ENCODE data around the gene BCL2L13. TPM values are rescaled to one million over a fixed set of nuclear protein-coding genes. Genes with fewer than 3 reads are reported as not detected.
"Not testable (repeated sequence)": the region's sequence is repeated elsewhere in the genome, so short reads cannot be mapped to it uniquely, and the experiment has no call there.

Gene BCL2L13
- total RNA-seq, 1 experiment from 2014 or later = 38.1 TPM

DNA sequence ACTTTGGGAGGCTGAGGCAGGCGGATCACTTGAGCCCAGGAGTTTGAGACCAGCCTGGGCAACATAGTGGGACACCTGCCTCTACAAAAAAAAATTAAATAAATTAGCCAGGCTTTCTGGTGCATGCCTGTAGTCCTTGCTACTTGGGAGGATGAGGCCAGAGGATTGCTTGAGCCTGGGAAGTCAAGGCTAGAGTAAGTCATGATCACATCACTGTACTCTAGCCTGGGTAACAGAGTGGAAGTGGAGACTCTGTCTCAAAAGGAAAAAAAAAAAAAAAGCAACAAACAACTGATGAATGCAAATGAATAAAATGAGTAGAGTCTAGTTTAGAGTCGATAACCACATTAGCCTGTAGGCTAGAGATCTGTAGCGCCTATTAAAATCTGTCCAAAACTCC lies 3.9 kb upstream of the BCL2L13 start:
- Mint-ChIP-seq H3K27me3 (ENCODE audit: low read depth) (no peaks in the 10 kb centered on the region), H3K4me1 (peaks cover 7% of the 10 kb centered on the region), H3K9me3 (no peaks in the 10 kb centered on the region), H3K36me3 (no peaks in the 10 kb centered on the region; the same call in 1 of the 2 replicates), H3K4me3 (no peak overlapping the region), H3K27ac (no peak overlapping the region)
- CTCF ChIA-PET = no interaction called here
- POLR2A ChIA-PET = no interaction called here
- DNase-seq (ENCODE audit: low spot score) (no peak), ATAC-seq (no peak)
- no peak for TF ChIP-seq CREM (CRISPR knock-in tag; IDR thresholded peaks at IDR 0.05)
- TF ChIP-seq, protein P1, sequence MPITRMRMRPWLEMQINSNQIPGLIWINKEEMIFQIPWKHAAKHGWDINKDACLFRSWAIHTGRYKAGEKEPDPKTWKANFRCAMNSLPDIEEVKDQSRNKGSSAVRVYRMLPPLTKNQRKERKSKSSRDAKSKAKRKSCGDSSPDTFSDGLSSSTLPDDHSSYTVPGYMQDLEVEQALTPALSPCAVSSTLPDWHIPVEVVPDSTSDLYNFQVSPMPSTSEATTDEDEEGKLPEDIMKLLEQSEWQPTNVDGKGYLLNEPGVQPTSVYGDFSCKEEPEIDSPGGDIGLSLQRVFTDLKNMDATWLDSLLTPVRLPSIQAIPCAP (CRISPR knock-in tag; IDR thresholded peaks at IDR 0.05) = no peak
- no peak for TF ChIP-seq CBFB (CRISPR knock-in tag; IDR thresholded peaks at IDR 0.05; ENCODE audit: low read depth)
- TF ChIP-seq, protein P2, sequence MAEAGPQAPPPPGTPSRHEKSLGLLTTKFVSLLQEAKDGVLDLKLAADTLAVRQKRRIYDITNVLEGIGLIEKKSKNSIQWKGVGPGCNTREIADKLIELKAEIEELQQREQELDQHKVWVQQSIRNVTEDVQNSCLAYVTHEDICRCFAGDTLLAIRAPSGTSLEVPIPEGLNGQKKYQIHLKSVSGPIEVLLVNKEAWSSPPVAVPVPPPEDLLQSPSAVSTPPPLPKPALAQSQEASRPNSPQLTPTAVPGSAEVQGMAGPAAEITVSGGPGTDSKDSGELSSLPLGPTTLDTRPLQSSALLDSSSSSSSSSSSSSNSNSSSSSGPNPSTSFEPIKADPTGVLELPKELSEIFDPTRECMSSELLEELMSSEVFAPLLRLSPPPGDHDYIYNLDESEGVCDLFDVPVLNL (CRISPR knock-in tag; IDR thresholded peaks at IDR 0.05; ENCODE audit: borderline replicate concordance, low read depth) = no peak
- TF ChIP-seq, protein P3, sequence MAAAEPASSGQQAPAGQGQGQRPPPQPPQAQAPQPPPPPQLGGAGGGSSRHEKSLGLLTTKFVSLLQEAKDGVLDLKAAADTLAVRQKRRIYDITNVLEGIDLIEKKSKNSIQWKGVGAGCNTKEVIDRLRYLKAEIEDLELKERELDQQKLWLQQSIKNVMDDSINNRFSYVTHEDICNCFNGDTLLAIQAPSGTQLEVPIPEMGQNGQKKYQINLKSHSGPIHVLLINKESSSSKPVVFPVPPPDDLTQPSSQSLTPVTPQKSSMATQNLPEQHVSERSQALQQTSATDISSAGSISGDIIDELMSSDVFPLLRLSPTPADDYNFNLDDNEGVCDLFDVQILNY (CRISPR knock-in tag; IDR thresholded peaks at IDR 0.05) = no peak
- TF ChIP-seq, protein P4, sequence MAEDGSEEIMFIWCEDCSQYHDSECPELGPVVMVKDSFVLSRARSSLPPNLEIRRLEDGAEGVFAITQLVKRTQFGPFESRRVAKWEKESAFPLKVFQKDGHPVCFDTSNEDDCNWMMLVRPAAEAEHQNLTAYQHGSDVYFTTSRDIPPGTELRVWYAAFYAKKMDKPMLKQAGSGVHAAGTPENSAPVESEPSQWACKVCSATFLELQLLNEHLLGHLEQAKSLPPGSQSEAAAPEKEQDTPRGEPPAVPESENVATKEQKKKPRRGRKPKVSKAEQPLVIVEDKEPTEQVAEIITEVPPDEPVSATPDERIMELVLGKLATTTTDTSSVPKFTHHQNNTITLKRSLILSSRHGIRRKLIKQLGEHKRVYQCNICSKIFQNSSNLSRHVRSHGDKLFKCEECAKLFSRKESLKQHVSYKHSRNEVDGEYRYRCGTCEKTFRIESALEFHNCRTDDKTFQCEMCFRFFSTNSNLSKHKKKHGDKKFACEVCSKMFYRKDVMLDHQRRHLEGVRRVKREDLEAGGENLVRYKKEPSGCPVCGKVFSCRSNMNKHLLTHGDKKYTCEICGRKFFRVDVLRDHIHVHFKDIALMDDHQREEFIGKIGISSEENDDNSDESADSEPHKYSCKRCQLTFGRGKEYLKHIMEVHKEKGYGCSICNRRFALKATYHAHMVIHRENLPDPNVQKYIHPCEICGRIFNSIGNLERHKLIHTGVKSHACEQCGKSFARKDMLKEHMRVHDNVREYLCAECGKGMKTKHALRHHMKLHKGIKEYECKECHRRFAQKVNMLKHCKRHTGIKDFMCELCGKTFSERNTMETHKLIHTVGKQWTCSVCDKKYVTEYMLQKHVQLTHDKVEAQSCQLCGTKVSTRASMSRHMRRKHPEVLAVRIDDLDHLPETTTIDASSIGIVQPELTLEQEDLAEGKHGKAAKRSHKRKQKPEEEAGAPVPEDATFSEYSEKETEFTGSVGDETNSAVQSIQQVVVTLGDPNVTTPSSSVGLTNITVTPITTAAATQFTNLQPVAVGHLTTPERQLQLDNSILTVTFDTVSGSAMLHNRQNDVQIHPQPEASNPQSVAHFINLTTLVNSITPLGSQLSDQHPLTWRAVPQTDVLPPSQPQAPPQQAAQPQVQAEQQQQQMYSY (CRISPR knock-in tag; IDR thresholded peaks at IDR 0.05) = no peak
- TF ChIP-seq, protein P5, sequence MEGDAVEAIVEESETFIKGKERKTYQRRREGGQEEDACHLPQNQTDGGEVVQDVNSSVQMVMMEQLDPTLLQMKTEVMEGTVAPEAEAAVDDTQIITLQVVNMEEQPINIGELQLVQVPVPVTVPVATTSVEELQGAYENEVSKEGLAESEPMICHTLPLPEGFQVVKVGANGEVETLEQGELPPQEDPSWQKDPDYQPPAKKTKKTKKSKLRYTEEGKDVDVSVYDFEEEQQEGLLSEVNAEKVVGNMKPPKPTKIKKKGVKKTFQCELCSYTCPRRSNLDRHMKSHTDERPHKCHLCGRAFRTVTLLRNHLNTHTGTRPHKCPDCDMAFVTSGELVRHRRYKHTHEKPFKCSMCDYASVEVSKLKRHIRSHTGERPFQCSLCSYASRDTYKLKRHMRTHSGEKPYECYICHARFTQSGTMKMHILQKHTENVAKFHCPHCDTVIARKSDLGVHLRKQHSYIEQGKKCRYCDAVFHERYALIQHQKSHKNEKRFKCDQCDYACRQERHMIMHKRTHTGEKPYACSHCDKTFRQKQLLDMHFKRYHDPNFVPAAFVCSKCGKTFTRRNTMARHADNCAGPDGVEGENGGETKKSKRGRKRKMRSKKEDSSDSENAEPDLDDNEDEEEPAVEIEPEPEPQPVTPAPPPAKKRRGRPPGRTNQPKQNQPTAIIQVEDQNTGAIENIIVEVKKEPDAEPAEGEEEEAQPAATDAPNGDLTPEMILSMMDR (IDR thresholded peaks at IDR 0.05) = no peak
- TF ChIP-seq RELA (CRISPR knock-in tag; IDR thresholded peaks at IDR 0.05; ENCODE audit: borderline replicate concordance) = no peak
- TF ChIP-seq, protein P6, sequence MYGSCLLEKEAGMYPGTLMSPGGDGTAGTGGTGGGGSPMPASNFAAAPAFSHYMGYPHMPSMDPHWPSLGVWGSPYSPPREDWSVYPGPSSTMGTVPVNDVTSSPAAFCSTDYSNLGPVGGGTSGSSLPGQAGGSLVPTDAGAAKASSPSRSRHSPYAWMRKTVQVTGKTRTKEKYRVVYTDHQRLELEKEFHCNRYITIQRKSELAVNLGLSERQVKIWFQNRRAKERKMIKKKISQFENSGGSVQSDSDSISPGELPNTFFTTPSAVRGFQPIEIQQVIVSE (CRISPR knock-in tag; IDR thresholded peaks at IDR 0.05; ENCODE audit: borderline replicate concordance) = no peak
- no peak for TF ChIP-seq ZBTB21 (CRISPR knock-in tag; IDR thresholded peaks at IDR 0.05; ENCODE audit: borderline replicate concordance)
- TF ChIP-seq TEAD1 (CRISPR knock-in tag; IDR thresholded peaks at IDR 0.05) = no peak
- TF ChIP-seq GTF2I (CRISPR knock-in tag; conservative IDR thresholded peaks at IDR 0.05) = no peak

DNA sequence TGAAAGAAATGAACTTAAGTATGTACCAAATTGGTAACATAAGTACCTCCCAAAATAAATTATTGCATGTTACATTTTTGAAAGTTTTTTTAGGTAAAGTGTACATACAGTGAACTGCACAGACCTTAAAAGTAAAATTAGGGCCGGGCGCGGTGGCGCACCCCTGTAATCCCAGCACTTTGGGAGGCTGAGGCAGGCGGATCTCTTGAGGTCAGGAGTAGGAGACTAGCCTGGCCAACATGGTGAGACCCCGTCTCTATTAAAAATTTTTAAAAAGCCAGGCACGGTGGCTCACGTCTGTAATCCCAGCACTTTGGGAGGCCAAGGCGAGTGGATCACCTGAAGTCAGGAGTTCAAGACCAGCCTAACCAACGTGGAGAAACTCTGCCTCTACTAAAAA lies 1.7 kb upstream of the BCL2L13 start:
- H3K27ac Mint-ChIP-seq; CTCF ChIA-PET; H3K27me3 Mint-ChIP-seq (ENCODE audit: low read depth); H3K9me3 Mint-ChIP-seq; DNase-seq (ENCODE audit: low spot score); ATAC-seq; H3K4me3 Mint-ChIP-seq; H3K36me3 Mint-ChIP-seq; H3K4me1 Mint-ChIP-seq; POLR2A ChIA-PET: not testable (repeated sequence)
